ENCODE data around the gene C15orf62.

C15orf62 gene

DNA sequence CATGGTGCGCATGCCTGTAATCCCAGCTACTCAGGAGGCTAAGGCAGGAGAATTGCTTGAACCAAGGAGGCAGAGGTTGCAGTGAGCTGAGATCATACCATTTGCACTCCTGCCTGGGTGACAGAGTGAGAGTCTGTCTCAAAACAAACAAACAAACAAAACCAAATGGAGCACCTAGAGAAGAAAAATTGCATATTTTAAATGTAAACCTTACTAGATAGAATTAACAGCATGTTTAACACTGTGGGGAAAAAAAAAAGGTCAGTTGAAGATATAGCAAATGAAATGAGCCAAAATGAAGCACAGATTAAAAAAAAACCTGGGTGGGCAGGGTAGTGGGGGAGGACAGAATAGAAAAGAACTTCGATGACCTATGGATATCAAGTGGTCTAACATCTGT lies 51.4 kb downstream of the C15orf62 start:
- no peaks in the 10 kb centered on the region for H3K36me3 ChIP-seq (ENCODE audit: control insufficient read depth in 2 of 2, insufficient read depth in 1 of 2, low read length in 2 of 2)
- no peak overlapping the region for H3K4me3 ChIP-seq (ENCODE audit: low read depth, low read length)
- TF ChIP-seq KLF16 (tag by site-specific recombination; IDR thresholded peaks at IDR 0.05) (no peak), ZNF341 (tag by site-specific recombination; IDR thresholded peaks at IDR 0.05; ENCODE audit: low read depth) (no peak), ZNF366 (tag by site-specific recombination; conservative IDR thresholded peaks at IDR 0.05) (no peak), EGR2 (tag by site-specific recombination; IDR thresholded peaks at IDR 0.05; ENCODE audit: low read depth) (peak; percentile 82; the same call in 1 of the 2 replicates)
- TF ChIP-seq, protein P1, sequence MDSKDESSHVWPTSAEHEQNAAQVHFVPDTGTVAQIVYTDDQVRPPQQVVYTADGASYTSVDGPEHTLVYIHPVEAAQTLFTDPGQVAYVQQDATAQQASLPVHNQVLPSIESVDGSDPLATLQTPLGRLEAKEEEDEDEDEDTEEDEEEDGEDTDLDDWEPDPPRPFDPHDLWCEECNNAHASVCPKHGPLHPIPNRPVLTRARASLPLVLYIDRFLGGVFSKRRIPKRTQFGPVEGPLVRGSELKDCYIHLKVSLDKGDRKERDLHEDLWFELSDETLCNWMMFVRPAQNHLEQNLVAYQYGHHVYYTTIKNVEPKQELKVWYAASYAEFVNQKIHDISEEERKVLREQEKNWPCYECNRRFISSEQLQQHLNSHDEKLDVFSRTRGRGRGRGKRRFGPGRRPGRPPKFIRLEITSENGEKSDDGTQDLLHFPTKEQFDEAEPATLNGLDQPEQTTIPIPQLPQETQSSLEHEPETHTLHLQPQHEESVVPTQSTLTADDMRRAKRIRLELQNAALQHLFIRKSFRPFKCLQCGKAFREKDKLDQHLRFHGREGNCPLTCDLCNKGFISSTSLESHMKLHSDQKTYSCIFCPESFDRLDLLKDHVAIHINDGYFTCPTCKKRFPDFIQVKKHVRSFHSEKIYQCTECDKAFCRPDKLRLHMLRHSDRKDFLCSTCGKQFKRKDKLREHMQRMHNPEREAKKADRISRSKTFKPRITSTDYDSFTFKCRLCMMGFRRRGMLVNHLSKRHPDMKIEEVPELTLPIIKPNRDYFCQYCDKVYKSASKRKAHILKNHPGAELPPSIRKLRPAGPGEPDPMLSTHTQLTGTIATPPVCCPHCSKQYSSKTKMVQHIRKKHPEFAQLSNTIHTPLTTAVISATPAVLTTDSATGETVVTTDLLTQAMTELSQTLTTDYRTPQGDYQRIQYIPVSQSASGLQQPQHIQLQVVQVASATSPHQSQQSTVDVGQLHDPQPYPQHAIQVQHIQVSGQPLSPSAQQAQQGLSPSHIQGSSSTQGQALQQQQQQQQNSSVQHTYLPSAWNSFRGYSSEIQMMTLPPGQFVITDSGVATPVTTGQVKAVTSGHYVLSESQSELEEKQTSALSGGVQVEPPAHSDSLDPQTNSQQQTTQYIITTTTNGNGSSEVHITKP (tag by site-specific recombination; IDR thresholded peaks at IDR 0.05): peak; percentile 88
- ChIA-PET CTCF (no interaction called here), POLR2A (no interaction called here)
- no peaks in the 10 kb centered on the region for H3K9me3 ChIP-seq (ENCODE audit: control insufficient read depth, insufficient read depth, low read depth, low read length)
- no peaks in the 10 kb centered on the region for H3K4me1 ChIP-seq (ENCODE audit: control insufficient read depth, insufficient read depth, low read length)
- H3K27ac ChIP-seq (ENCODE audit: extremely low read depth, low read depth, low read length): no peak overlapping the region

Data from HEK293 (cell line).